GM23338 (cell line): Measurements from ENCODE around the gene RILPL1. TPM values are rescaled to one million over a fixed set of nuclear protein-coding genes. Genes with fewer than 3 reads are reported as not detected.

ENCODE experiments used
- ATAC-seq: fragments of 200-7000 bp; cut with Tn5 transposase; 3 replicates; pipeline ENCODE4 v1.9.1; 2020
- DNase-seq: peaks from one replicate; pipeline ENCODE4 v3.0.0-alpha.2; 2015; ENCODE audit warnings: low spot score
- H2AFZ ChIP-seq: fragments of 200-600 bp; sonication (generic); 2 replicates; pipeline ENCODE4 v1.8.0; 2016; ENCODE audit warnings: antibody characterized with exemption, mild to moderate bottlenecking, moderate library complexity
- H3F3A ChIP-seq: fragments of 200-600 bp; sonication (generic); replicated peaks from 2 replicates; pipeline ENCODE4 v1.8.0; 2017; ENCODE audit warnings: antibody characterized with exemption, mixed run types, low read depth
- H3K27ac ChIP-seq: fragments of 200-600 bp; sonication (generic); 2 replicates; pipeline ENCODE4 v1.6.1; 2016; ENCODE audit warnings: low read depth
- H3K27me3 ChIP-seq: fragments of 200-600 bp; sonication (generic); 2 replicates; pipeline ENCODE4 v1.8.0; 2016; ENCODE audit warnings: mild to moderate bottlenecking, mixed run types, moderate library complexity; ENCODE audit not compliant: insufficient read depth
- H3K36me3 ChIP-seq: fragments of 200-600 bp; sonication (generic); 2 replicates; pipeline ENCODE4 v1.8.0; 2016; ENCODE audit warnings: mild to moderate bottlenecking; ENCODE audit not compliant: insufficient read depth
- H3K4me1 ChIP-seq: fragments of 200-600 bp; sonication (generic); 2 replicates; pipeline ENCODE4 v1.8.0; 2016; ENCODE audit warnings: mild to moderate bottlenecking, moderate library complexity; ENCODE audit not compliant: insufficient read depth
- H3K4me2 ChIP-seq: fragments of 200-600 bp; sonication (generic); 2 replicates; pipeline ENCODE4 v1.7.1; 2017; ENCODE audit warnings: mixed run types
- H3K4me3 ChIP-seq: fragments of 200-600 bp; sonication (generic); 2 replicates; pipeline ENCODE4 v1.6.1; 2016; ENCODE audit warnings: mixed run types
- H3K79me2 ChIP-seq: fragments of 200-600 bp; sonication (generic); replicated peaks from 2 replicates; pipeline ENCODE4 v1.8.0; 2017; ENCODE audit warnings: mild to moderate bottlenecking; ENCODE audit not compliant: insufficient read depth
- H3K9me2 ChIP-seq: fragments of 200-600 bp; sonication (generic); 2 replicates; pipeline ENCODE4 v1.8.0; 2017; ENCODE audit not compliant: insufficient read depth
- H4K20me1 ChIP-seq: fragments of 200-600 bp; sonication (generic); replicated peaks from 2 replicates; pipeline ENCODE4 v1.8.0; 2017; ENCODE audit warnings: mild to moderate bottlenecking; ENCODE audit not compliant: insufficient read depth
- H3K27ac Mint-ChIP-seq: 2 replicates; pipeline ENCODE4 v1.8.0; 2020; ENCODE audit warnings: inconsistent platforms, mild to moderate bottlenecking, moderate library complexity, mixed read lengths
- H3K27me3 Mint-ChIP-seq: 3 replicates; pipeline ENCODE4 v1.8.0; 2022; ENCODE audit warnings: low read depth, mild to moderate bottlenecking, moderate library complexity, mixed read lengths, inconsistent platforms; ENCODE audit not compliant: insufficient read depth, poor library complexity
- H3K36me3 Mint-ChIP-seq: 3 replicates; pipeline ENCODE4 v1.8.0; 2021; ENCODE audit warnings: low read depth, mild to moderate bottlenecking, inconsistent platforms, moderate library complexity, mixed read lengths
- H3K4me1 Mint-ChIP-seq: 3 replicates; pipeline ENCODE4 v1.8.0; 2020; ENCODE audit warnings: mild to moderate bottlenecking, inconsistent platforms, mixed read lengths
- H3K4me3 Mint-ChIP-seq: 3 replicates; pipeline ENCODE4 v1.8.0; 2021; ENCODE audit warnings: moderate library complexity, mild to moderate bottlenecking, inconsistent platforms, mixed read lengths
- H3K9me3 Mint-ChIP-seq: 3 replicates; pipeline ENCODE4 v1.8.0; 2020; ENCODE audit warnings: moderate library complexity, mild to moderate bottlenecking, inconsistent platforms, mixed read lengths
- CREB1 ChIP-seq: fragments of 250-450 bp; sonication (Bioruptor Pico); IDR thresholded peaks from 2 replicates; pipeline ENCODE4 v1.5.0; 2020; ENCODE audit warnings: low read depth, mild to moderate bottlenecking, moderate library complexity
- EZH2 ChIP-seq: fragments of 200-600 bp; sonication (generic); IDR thresholded peaks from one replicate; pipeline ENCODE4 v1.8.0; 2017; ENCODE audit warnings: antibody characterized with exemption, mild to moderate bottlenecking, low read depth; ENCODE audit not compliant: unreplicated experiment
- EZH2phosphoT487 ChIP-seq: fragments of 200-600 bp; sonication (generic); IDR thresholded peaks from one replicate; pipeline ENCODE4 v1.8.1; 2018; ENCODE audit warnings: antibody characterized with exemption; ENCODE audit not compliant: unreplicated experiment
- JUNB ChIP-seq: IDR thresholded peaks from one replicate; pipeline ENCODE4 v1.6.1; 2016; ENCODE audit warnings: antibody characterized with exemption; ENCODE audit not compliant: unreplicated experiment
- NANOG ChIP-seq: IDR thresholded peaks from 2 replicates; pipeline ENCODE4 v1.6.1; 2016; ENCODE audit warnings: antibody characterized with exemption, borderline replicate concordance
- POLR2AphosphoS5 ChIP-seq: IDR thresholded peaks from 2 replicates; pipeline ENCODE4 v1.6.1; 2016; ENCODE audit warnings: antibody characterized with exemption, low read depth
- STAT1 ChIP-seq: IDR thresholded peaks from one replicate; pipeline ENCODE4 v1.6.1; 2016; ENCODE audit warnings: antibody characterized with exemption; ENCODE audit not compliant: unreplicated experiment
- ZNF114 ChIP-seq: fragments of 250-450 bp; sonication (Bioruptor Pico); IDR thresholded peaks from 2 replicates; pipeline ENCODE4 v1.5.0; 2020; ENCODE audit warnings: mild to moderate bottlenecking, moderate library complexity
- ZNF331 ChIP-seq: fragments of 250-450 bp; sonication (Bioruptor Pico); IDR thresholded peaks from 2 replicates; pipeline ENCODE4 v1.5.0; 2020; ENCODE audit warnings: low read depth, mild to moderate bottlenecking, moderate library complexity
- polyA plus RNA-seq: library from polyadenylated mRNA; unstranded; fragments of >200 nt; fragmentation: Nextera tagmentation; extraction: Ambion mirVana; gene quantifications from 2 replicates; pipeline ENCODE4 v1.2.1, GENCODE V29; 2016
- total RNA-seq: library from RNA; depleted of rRNA; stranded (reverse); fragments of >200 nt; shearing (Covaris generic); gene quantifications from 2 replicates; pipeline ENCODE4 v1.2.3, GENCODE V29; 2014
- TF ChIP-seq, protein P1 (sequence below): IDR thresholded peaks from 2 replicates; pipeline ENCODE4 v1.6.1; 2016; ENCODE audit warnings: antibody characterized with exemption
- TF ChIP-seq, protein P2 (sequence below): fragments of 250-450 bp; sonication (Bioruptor Pico); IDR thresholded peaks from 2 replicates; pipeline ENCODE4 v1.5.0; 2020; ENCODE audit warnings: mild to moderate bottlenecking, moderate library complexity
- TF ChIP-seq, protein P3 (sequence below), 2 experiments: fragments of 200-600 bp in 1 of 2; sonication (generic) in 1 of 2; conservative IDR thresholded peaks; 2 replicates each; pipeline versions ENCODE4 v1.5.1 to v1.6.1; 2016 to 2017; ENCODE audit warnings: antibody characterized with exemption in 2 of 2, low read depth in 2 of 2, mild to moderate bottlenecking in 2 of 2, moderate library complexity in 1 of 2
- TF ChIP-seq, protein P4 (sequence below): IDR thresholded peaks from one replicate; pipeline ENCODE4 v1.6.1; 2018; ENCODE audit warnings: antibody characterized with exemption; ENCODE audit not compliant: unreplicated experiment

The RILPL1 gene
- total and polyA plus RNA-seq, 2 experiments from 2014 or later: 3.9 to 7.9 TPM

DNA sequence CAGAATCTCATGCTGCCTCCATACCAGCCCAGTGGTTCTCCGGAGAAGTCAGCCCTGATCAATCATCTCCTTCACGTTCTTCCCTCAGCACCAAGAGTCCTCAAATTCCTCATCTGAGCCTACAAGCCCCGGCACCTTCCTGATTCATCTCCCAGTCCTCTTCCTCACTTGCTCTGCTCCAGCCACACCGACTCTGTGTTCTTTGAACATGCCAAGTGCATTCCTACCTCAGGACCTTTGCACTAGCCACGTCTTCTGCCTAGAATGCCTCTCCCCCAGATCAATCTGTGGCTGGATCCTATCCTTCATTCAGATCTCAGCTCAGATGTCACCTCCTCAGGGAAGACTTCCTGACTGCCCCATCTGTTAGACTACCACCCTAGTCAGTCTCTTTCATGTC, 4.7 kb downstream of the RILPL1 start:
- Histone ChIP-seq H3F3A (0 out of 2 replicates have a peak, but pooled peaks cover 3% of the 10 kb centered on the region), H3K79me2 (0 out of 2 replicates have a peak, but pooled peaks cover 5% of the 10 kb centered on the region), H3K27me3 (peaks cover 8% of the 10 kb centered on the region; the same call in 1 of the 2 replicates), H3K9me2 (no peaks in the 10 kb centered on the region), H2AFZ (no peak overlapping the region), H3K4me2 (no peak overlapping the region), H3K4me1 (no peaks in the 10 kb centered on the region), H3K4me3 (no peak overlapping the region), H3K36me3 (no peaks in the 10 kb centered on the region), H4K20me1 (no peaks in the 10 kb centered on the region), H3K27ac (no peak overlapping the region)
- Mint-ChIP-seq H3K4me1 (no peaks in the 10 kb centered on the region), H3K27me3 (peaks cover 17% of the 10 kb centered on the region), H3K27ac (no peak overlapping the region), H3K9me3 (no peaks in the 10 kb centered on the region), H3K4me3 (no peak overlapping the region), H3K36me3 (peaks cover 15% of the 10 kb centered on the region)
- TF ChIP-seq EZH2 (no peak), ZNF114 (CRISPR knock-in tag) (no peak), CREB1 (CRISPR knock-in tag) (no peak), JUNB (no peak), EZH2phosphoT487 (no peak), STAT1 (no peak), NANOG (no peak), POLR2AphosphoS5 (no peak), ZNF331 (CRISPR knock-in tag) (no peak)
- TF ChIP-seq, protein P1, sequence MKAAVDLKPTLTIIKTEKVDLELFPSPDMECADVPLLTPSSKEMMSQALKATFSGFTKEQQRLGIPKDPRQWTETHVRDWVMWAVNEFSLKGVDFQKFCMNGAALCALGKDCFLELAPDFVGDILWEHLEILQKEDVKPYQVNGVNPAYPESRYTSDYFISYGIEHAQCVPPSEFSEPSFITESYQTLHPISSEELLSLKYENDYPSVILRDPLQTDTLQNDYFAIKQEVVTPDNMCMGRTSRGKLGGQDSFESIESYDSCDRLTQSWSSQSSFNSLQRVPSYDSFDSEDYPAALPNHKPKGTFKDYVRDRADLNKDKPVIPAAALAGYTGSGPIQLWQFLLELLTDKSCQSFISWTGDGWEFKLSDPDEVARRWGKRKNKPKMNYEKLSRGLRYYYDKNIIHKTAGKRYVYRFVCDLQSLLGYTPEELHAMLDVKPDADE: no peak
- TF ChIP-seq, protein P2, sequence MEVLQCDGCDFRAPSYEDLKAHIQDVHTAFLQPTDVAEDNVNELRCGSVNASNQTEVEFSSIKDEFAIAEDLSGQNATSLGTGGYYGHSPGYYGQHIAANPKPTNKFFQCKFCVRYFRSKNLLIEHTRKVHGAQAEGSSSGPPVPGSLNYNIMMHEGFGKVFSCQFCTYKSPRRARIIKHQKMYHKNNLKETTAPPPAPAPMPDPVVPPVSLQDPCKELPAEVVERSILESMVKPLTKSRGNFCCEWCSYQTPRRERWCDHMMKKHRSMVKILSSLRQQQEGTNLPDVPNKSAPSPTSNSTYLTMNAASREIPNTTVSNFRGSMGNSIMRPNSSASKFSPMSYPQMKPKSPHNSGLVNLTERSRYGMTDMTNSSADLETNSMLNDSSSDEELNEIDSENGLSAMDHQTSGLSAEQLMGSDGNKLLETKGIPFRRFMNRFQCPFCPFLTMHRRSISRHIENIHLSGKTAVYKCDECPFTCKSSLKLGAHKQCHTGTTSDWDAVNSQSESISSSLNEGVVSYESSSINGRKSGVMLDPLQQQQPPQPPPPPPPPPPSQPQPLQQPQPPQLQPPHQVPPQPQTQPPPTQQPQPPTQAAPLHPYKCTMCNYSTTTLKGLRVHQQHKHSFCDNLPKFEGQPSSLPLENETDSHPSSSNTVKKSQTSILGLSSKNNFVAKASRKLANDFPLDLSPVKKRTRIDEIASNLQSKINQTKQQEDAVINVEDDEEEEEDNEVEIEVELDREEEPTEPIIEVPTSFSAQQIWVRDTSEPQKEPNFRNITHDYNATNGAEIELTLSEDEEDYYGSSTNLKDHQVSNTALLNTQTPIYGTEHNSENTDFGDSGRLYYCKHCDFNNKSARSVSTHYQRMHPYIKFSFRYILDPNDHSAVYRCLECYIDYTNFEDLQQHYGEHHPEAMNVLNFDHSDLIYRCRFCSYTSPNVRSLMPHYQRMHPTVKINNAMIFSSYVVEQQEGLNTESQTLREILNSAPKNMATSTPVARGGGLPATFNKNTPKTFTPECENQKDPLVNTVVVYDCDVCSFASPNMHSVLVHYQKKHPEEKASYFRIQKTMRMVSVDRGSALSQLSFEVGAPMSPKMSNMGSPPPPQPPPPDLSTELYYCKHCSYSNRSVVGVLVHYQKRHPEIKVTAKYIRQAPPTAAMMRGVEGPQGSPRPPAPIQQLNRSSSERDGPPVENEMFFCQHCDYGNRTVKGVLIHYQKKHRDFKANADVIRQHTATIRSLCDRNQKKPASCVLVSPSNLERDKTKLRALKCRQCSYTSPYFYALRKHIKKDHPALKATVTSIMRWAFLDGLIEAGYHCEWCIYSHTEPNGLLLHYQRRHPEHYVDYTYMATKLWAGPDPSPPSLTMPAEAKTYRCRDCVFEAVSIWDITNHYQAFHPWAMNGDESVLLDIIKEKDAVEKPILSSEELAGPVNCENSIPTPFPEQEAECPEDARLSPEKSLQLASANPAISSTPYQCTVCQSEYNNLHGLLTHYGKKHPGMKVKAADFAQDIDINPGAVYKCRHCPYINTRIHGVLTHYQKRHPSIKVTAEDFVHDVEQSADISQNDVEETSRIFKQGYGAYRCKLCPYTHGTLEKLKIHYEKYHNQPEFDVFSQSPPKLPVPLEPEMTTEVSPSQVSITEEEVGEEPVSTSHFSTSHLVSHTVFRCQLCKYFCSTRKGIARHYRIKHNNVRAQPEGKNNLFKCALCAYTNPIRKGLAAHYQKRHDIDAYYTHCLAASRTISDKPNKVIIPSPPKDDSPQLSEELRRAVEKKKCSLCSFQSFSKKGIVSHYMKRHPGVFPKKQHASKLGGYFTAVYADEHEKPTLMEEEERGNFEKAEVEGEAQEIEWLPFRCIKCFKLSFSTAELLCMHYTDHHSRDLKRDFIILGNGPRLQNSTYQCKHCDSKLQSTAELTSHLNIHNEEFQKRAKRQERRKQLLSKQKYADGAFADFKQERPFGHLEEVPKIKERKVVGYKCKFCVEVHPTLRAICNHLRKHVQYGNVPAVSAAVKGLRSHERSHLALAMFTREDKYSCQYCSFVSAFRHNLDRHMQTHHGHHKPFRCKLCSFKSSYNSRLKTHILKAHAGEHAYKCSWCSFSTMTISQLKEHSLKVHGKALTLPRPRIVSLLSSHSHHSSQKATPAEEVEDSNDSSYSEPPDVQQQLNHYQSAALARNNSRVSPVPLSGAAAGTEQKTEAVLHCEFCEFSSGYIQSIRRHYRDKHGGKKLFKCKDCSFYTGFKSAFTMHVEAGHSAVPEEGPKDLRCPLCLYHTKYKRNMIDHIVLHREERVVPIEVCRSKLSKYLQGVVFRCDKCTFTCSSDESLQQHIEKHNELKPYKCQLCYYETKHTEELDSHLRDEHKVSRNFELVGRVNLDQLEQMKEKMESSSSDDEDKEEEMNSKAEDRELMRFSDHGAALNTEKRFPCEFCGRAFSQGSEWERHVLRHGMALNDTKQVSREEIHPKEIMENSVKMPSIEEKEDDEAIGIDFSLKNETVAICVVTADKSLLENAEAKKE: no peak
- TF ChIP-seq, protein P3, sequence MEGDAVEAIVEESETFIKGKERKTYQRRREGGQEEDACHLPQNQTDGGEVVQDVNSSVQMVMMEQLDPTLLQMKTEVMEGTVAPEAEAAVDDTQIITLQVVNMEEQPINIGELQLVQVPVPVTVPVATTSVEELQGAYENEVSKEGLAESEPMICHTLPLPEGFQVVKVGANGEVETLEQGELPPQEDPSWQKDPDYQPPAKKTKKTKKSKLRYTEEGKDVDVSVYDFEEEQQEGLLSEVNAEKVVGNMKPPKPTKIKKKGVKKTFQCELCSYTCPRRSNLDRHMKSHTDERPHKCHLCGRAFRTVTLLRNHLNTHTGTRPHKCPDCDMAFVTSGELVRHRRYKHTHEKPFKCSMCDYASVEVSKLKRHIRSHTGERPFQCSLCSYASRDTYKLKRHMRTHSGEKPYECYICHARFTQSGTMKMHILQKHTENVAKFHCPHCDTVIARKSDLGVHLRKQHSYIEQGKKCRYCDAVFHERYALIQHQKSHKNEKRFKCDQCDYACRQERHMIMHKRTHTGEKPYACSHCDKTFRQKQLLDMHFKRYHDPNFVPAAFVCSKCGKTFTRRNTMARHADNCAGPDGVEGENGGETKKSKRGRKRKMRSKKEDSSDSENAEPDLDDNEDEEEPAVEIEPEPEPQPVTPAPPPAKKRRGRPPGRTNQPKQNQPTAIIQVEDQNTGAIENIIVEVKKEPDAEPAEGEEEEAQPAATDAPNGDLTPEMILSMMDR (conservative IDR thresholded peaks at IDR 0.05; ENCODE audit: low read depth in 2 of 2): no peak
- TF ChIP-seq, protein P4, sequence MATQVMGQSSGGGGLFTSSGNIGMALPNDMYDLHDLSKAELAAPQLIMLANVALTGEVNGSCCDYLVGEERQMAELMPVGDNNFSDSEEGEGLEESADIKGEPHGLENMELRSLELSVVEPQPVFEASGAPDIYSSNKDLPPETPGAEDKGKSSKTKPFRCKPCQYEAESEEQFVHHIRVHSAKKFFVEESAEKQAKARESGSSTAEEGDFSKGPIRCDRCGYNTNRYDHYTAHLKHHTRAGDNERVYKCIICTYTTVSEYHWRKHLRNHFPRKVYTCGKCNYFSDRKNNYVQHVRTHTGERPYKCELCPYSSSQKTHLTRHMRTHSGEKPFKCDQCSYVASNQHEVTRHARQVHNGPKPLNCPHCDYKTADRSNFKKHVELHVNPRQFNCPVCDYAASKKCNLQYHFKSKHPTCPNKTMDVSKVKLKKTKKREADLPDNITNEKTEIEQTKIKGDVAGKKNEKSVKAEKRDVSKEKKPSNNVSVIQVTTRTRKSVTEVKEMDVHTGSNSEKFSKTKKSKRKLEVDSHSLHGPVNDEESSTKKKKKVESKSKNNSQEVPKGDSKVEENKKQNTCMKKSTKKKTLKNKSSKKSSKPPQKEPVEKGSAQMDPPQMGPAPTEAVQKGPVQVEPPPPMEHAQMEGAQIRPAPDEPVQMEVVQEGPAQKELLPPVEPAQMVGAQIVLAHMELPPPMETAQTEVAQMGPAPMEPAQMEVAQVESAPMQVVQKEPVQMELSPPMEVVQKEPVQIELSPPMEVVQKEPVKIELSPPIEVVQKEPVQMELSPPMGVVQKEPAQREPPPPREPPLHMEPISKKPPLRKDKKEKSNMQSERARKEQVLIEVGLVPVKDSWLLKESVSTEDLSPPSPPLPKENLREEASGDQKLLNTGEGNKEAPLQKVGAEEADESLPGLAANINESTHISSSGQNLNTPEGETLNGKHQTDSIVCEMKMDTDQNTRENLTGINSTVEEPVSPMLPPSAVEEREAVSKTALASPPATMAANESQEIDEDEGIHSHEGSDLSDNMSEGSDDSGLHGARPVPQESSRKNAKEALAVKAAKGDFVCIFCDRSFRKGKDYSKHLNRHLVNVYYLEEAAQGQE: no peak
- no peak for DNase-seq
- ATAC-seq: no peak
